ENCODE data around the gene PTGES3. TPM values are rescaled to one million over a fixed set of nuclear protein-coding genes. Genes with fewer than 3 reads are reported as not detected.

PTGES3 gene, protein sequence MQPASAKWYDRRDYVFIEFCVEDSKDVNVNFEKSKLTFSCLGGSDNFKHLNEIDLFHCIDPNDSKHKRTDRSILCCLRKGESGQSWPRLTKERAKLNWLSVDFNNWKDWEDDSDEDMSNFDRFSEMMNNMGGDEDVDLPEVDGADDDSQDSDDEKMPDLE
- 52.3 and 113 TPM in 2 replicates for total RNA-seq

DNA sequence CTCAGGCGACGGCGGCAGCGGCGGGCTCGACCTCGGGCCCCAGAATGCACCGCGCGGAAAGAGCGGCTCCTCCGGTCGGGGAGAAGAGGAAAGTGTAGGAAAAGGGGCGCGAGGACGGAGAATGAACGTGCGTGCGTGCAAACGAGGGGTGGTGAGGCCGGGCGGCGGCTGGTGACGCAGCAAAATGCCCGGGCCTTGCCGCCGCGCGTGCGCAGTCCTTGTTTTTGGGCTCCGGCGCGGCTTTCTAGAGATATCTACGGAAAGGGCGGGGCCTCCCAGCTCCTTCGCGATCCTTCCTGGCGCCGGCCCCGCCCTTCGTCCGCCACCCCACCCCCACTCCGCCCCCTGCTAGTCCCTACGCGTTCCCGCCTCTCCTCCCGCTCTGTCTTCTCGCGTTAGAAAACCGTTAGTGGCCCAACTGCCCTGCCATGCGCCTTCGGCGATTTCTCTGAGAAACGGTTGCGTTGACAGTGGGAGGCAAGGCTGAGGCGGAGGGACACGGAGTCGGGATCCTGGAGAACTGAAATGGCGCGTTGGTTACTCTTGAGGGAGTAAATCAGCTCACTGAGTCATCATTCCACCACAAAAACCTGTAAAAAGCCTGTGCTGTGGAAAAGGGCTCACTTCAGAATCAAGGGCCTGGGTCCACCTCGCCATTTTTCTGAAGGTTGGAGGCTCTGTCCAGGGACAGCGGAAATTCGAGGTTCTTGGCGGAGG lies at the start of gene PTGES3:
Gene PTGES3 (minus strand): TSS at position 156 of the 717 bp plus-strand sequence. CDS start 285 bp downstream, outside the sequence.

DNA sequence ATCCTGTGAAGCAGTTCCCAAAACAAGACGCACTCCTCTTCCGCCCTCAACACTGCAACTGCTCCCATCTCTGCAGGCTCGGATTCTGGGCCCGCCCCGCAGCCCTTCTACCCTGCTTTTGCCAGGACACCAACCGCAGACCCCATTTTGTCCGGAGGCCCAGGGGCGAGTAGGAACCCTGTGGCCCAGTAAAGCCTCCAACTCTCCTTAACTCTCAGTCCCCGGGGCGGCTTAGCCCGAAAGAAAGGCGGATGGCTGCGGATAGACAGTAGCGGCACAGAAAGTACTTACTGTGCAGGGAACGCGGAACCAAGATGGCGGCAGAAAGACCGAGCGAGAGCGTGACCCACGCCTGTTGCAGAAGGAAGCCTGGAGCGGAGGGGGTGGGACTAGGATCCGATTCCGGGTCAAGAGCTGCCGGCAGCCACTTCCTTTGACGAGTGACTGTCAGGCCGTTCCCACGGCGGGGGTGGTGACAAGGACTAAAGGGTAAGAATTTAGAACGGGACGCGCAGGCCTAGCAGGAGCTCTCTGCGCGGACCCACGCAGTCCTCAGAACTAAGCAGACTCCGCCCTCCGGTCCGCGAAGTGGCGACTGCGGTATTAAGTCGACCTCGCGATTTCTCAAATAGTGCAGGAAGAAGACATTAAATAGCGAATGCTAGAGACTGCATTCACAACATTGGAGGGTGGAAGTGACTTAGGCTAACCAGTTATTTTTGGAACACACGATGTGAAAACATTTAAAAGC lies 37.1 kb upstream of the PTGES3 start, which contains the start of gene NACA:
Gene NACA (minus strand): TSS at position 328 of the 751 bp plus-strand sequence. CDS start 778 bp downstream, outside the sequence.

DNA sequence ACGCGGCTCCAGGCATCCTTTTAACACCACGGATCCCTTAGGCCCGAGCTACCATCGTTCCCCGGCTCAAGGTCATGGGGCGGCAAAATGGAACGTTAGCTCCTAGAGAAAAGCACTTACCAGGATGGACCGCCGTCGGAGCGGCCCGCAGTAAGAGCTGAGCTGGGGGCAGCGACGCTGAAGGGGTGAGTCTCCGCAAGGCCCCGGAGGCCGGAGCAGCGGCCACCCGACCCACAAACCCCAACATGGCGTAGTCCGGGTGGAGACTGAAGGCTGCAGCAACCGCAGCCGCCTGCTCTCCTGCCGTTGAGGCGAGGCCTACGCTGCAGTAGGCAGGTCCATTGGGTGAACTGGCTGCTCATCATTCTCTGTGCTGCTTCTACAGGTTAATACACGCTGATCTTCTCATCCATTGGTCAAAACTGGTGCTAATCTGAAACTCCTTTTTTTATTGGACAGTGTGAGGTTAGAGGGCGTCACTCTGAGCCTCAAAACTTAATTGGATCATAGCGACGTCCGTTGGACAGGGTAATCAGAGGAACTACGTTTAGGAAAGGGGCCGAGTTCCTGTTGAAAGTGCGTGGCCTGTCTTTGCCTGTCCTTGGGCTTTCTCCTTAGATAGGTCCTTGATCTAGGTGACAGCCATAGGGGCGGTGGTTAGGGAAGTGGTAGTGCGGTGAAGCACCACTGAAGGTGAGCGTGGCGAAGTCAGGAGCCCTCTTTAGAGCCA lies 42.2 kb downstream of the PTGES3 start, which contains the start of gene ATP5F1B:
Gene ATP5F1B (minus strand): TSS at position 268 of the 730 bp plus-strand sequence. CDS start 21 bp downstream, at position 247.

DNA sequence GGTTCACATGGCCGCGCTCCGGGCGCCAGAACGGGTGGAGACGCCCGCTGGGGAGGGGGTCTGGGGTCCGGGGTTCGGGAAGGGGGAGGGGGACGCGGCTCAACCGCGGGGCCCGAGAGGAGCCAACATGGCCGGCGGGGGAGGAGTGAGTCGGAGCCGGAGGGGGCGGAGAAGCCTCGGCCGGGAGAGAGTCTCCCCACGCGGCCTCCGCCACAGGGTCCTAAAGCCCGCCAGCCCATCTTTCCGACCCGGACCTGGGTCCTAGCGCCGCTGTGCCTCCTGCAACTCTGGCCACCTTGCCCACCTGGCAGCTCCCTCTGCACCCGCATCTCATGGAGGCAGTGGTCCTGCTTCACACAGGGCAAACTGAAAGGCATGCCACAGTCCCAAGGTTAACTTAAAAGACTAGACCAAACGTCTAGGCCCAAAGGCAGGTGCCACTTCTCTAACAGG lies 57.9 kb downstream of the PTGES3 start, which contains the start of gene BAZ2A:
Gene BAZ2A (minus strand): TSS at position 147 of the 453 bp plus-strand sequence. CDS start 12,796 bp downstream, outside the sequence.

Other genes with a start within 250 kb of the PTGES3 start
- gene TIMELESS, start 238.9 kb downstream of the PTGES3 start, total RNA-seq: 4.6 and 17.5 TPM in 2 replicates
- gene MIP, start 233.6 kb downstream of the PTGES3 start, total RNA-seq: not detected in 2 replicates
- gene SPRYD4, start 219.7 kb downstream of the PTGES3 start, total RNA-seq: 1.7 and 2.2 TPM in 2 replicates
- gene GLS2, start 200.1 kb downstream of the PTGES3 start, total RNA-seq: under 0.01 and 0.73 TPM in 2 replicates
- gene RBMS2, start 166.5 kb downstream of the PTGES3 start, total RNA-seq: 16.4 and 18.2 TPM in 2 replicates
- 29.9 and 38.7 TPM in 2 replicates for gene BAZ2A, start 58.0 kb downstream of the PTGES3 start, total RNA-seq
- gene ATP5F1B, start 42.3 kb downstream of the PTGES3 start, total RNA-seq: 542 and 611 TPM in 2 replicates
- 740 and 1,055 TPM in 2 replicates for gene NACA, start 37.0 kb upstream of the PTGES3 start, total RNA-seq
- 3.1 and 15.6 TPM in 2 replicates for gene PRIM1, start 64.0 kb upstream of the PTGES3 start, total RNA-seq
- 0.33 and 0.44 TPM in 2 replicates for gene HSD17B6, start 75.0 kb upstream of the PTGES3 start, total RNA-seq
- gene SDR9C7, start 246.1 kb upstream of the PTGES3 start, total RNA-seq: 0.15 TPM in 1 of 2 replicates, not detected in the other

Measured in smooth muscle cell of trachea (primary cell).